T-helper 1 cell treated with Interleukin-12 subunit alpha and Interleukin-12 subunit beta and Interleukin-4 antibody, amounts not matched to agents 30 ng/mL and 1 ng/mL, for 36 hours (primary cell): ENCODE data around the gene RASGRP2. TPM values are rescaled to one million over a fixed set of nuclear protein-coding genes. Genes with fewer than 3 reads are reported as not detected.

ENCODE experiments used
- intact Hi-C: fragments of 100-400 bp; cut with micrococcal nuclease; formaldehyde crosslinking; loops from one replicate; pipeline ENCODE4 v1.15.1; 2024
- total RNA-seq: library from RNA; stranded (reverse); gene quantifications from 2 replicates; pipeline ENCODE4 v1.2.3, GENCODE V29; 2022

Gene RASGRP2
- total RNA-seq, 1 donor from 2014 or later, result 192 TPM

DNA sequence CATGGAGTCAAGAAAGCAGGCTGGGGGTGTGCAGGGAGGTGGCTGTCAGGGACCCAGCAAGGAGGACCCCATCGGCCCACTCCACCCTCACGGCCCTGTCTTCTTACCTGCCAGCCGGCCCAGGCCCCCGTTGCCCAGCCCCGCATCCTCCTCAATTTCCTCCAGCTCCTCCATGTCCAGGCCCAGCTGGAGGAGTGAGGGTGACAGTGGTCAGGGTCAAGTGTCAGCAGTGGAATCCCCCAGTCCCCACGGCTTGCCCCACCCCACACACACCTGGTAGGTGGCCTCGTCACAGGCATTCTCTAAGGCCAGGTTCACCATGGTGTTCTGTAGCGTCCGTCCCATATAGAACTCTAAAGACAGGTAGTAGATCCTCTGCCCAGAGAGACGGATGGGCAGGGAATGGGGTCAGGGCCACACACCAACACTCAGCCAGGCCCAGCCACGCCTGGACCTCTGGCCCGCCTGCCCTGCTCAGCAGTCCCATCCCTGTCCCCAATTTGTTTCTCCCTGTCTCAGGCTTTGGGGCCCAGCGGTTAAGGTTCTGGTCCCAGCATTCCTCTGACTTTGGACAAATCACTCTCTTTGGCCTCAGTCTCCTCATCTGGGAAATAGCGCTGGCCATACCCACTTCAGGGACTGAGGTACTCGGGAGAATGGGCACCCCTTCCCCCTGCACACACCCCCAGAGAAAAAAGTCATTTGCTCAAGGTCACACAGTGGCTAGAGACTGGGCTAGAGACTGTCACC, 14.6 kb upstream of the RASGRP2 start:
- intact Hi-C loops, result no loop called here

DNA sequence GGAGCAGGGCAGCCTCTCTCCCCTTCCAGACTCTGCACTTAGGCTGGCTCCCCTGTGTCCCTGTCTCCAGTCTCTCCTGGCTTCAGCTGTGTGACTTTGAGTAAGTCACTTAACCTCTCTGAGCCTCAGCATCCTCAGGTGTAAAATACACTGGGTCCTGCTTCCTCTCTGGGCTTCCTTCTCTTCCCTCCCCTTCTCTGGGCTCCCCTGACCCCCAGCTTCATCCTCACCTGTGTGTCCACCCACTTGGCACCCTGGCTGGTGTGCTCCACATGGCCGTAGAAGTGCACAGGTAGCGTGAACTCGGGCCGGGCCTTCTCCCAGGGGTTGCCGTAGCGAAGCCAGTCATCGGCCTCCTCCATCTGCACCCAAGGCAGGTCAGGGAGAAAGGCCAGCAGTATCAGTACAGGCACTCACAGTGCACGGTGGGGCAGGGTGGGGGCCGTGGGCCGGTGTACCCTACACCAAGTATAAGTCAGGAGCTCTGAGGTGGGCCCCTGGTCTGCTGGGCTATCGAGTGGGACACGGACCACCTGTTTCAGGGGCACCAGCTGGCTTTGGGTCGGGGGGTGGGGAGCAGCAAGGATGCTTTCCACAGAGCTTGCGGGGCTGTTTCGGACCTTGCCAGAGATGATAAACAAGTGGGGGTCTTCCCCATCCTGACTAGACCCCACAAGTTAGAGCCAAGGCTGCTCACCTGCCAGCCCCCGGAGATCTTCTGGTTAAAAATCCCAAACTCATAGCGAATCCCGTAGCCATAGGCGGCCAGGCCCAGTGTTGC, 13.8 kb upstream of the RASGRP2 start:
- intact Hi-C loops, result no loop called here

DNA sequence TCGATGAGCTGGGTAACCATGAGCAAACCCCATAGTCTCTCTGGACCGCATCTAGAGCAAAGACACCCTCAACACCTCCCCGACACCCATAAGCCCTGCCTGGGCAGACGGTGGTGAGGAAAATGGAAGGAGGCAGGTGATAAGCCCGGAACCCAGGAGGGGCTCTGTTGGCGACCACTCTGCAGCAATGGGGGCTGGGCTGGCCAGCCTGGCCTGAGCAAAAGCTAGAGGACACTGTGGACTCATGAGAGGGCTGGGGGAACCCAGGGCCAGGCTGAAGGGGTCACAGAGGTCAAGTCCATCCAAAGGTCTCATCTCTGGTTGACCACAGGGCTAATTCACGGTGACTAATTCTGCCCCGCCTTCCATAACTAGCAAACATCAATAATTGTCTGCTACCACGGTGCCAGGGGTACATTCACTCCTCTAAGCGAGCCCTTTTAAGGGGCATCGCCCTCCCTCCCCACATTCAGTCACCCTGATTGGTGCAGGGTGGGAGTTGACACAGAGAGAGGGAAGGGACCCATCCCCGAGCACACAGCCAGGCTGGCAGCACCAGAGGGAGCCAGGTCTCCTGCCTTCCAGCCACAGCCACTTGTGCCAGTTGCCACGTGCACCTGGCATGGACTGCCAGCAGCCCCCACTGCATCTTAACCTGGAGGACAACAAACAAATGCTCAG, 11.9 kb upstream of the RASGRP2 start:
- intact Hi-C loops, result no loop called here

DNA sequence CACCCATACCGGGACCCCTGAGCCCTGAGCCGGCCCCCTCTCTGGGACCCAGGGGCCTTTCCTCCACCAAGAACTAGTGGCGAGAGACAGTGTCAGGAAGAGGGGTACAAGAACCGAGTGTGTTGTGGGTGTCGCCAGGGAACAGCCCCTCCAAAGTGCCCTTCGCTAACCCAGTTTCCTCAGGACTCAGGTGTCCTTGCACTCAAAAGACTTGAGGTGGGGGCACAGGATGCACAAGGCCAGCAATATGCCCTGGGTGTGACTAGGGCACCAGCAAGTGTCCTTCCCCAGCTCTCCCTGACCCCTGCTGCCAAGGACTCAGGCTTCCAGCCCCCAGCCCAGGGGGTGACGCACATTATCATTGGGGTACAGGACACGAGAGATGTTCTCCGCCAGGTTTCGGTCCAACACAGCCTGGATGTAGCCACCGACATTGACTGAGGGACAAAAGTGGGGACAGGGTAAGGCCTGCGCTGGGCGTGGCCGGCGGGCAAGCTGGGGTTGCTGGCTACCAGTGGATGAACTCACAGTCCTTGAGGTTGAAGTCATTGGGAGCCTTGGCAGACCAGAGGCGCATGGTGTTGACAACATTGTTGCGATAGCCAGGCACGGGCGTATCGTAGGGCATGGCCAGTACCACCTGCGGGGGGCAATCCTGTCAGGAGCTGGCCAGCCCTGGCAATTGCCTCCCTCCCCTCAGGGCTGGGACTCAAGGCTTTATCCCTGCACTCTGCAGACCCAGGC, 11.1 kb upstream of the RASGRP2 start:
- intact Hi-C loops, result no loop called here

DNA sequence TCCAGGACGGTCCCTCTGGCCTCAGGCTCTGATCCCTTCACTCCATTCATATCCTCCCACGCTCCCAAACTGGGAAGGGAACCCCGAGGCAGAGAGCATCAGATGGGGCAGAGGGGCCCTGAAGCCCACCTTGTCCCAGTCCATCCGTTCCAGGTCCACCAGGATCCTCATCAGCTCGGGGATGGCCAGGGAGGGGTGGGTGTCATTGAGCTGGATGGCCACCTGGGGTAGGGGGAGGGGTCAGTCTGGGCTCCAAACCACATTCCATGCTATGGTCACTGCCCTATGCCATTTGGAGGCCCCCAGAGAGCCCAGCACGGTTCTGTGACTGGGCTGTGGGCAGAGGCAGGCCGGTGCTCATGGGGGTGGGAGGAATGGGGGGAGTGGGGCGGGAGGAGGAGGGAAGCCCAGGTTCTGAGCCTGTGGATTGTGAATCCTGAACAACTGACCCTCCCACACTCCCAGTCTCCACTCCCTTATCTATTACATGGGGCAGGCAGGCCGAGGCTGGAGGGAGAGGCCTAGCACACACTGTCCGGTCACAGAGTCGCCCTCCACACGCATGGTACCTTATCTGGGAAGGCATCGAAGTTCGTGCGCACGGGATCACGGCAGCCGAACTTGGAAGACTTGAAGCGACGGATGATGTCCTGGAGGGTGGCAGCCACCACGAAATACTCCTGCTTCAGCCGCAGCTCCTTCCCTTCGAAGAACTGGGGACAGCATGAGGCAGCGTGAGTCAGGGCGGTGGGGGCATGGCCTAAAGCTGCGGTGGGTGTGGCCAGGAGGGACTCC, 10.4 kb upstream of the RASGRP2 start:
- intact Hi-C loops, result no loop called here

DNA sequence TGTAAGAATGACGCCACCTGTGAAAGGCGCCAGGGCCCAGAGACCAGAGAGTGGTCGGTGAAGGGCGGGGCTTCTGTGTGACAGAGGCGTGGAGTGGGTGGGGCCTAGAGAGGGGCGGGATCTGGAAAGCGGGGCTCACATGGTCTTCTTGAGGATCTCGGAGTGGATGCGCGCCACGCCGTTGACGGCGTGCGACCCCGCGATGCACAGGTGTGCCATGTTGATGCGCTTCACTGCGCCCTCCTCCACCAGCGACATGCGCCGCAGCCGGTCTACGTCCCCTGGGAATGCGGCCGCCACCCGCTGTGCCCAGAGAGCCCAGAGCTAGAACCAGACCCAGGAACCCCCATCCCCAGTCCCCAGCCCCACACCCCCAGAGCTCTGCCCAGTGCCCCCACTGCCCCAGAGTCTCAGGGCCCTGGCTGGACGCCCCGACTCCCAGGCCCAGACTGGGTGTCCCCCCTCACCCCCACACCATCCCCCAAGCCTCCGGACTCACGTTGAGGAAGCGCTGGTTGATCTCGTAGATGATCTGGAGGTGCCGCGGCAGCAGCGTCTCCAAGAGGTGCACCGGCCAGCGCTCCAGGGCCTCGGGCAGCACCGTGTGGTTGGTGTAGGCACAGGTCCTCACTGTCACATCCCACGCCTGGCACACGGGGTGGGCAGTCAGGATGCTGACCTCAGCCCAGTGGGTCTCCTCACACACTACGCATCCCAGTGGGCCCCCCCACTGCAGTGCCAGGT, 9.6 kb upstream of the RASGRP2 start:
- intact Hi-C loops, result no loop called here

DNA sequence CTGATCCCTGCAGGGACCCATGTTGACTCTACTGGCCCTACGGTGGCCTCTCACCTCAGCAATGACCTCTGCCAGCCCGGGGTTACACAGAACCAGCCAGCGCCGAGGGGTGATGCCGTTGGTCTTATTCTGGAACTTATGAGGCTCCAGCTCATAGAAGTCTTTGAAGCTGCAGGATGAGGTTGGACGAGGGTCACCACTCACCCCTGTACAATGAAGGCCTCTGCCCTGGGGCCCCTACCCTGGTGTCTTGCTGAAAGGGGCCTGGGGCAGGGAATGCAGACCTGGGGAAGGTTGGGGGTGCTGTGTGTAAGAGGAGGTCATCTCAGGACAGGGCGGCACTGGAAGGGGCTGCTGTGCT, 9.1 kb upstream of the RASGRP2 start:
- intact Hi-C loops, result no loop called here

DNA sequence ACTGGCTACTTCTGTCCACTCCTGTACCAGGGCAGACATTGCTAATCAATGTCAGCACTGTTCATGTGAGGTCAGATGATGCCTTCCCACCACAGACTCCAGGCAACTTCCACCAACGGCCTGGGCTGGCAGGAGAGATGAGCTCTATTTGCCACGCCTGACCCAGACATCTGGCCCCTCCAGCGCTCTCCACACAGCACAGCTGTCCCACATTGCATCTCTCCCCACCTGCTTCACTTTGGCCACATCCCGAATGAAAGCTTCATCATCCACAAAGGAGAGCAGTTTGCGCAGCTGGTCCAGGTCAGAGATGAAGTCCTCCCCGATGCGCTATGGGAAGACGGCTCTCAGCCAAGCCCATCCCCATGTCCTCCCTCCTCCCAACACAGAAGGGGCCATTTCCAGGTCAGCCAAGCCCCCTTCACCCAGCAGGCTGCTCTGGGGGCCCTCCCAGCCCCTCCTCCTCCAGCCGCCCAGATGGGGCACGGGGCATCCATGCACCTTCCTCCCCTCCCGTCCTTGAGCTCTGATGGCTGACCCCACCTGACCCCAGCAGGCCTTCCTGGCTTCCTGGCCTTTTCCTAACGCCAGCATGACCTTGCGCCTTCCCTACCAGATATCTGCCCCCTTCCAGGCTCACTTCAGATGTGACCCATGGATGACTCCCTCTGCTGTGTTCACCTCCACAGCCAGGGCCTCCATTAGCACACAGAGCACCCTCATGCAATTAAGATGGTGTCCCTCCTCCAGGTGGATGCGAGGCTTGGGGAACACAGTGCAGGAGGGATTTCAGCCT, 8.4 kb upstream of the RASGRP2 start:
- intact Hi-C loops, result no loop called here

DNA sequence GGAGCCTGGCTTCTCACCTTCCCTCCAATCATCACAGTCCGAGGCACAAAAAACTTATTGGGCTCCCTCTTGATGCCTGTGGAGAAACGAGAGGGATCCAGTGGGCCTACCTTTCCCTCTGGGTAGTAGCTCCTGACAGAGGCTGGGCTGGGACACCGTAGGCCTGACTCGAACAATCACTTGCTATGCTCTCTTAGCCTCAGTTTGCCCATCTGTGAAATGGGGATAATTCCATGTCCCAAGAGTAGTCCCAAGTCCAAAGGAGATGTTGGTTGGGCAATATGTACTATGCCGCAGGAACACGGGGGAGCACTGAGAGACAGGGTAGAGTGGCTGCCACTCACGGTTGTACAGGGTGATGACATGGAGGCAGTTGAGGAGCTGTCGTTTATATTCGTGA, 7.6 kb upstream of the RASGRP2 start:
- intact Hi-C loops, result no loop called here

DNA sequence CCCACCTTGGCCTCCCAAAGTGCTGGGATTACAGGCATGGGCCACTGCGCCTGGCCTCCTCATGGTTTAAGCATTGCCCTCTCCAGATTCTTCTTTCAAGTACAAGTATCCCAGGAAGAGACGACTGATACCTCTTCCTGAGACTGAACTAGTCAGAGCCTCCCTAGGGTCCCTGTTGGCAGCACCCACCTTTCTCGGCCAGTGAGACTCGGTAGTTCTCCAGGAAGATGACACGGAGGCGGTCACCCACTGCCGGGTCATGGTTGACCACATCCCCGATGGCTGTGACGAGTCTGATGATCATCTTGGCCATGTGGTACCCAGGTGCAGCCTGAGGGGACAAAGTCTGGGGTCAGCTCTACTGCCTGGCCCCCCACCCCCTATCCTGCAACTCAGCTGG, 7.2 kb upstream of the RASGRP2 start:
- intact Hi-C loops, result no loop called here

DNA sequence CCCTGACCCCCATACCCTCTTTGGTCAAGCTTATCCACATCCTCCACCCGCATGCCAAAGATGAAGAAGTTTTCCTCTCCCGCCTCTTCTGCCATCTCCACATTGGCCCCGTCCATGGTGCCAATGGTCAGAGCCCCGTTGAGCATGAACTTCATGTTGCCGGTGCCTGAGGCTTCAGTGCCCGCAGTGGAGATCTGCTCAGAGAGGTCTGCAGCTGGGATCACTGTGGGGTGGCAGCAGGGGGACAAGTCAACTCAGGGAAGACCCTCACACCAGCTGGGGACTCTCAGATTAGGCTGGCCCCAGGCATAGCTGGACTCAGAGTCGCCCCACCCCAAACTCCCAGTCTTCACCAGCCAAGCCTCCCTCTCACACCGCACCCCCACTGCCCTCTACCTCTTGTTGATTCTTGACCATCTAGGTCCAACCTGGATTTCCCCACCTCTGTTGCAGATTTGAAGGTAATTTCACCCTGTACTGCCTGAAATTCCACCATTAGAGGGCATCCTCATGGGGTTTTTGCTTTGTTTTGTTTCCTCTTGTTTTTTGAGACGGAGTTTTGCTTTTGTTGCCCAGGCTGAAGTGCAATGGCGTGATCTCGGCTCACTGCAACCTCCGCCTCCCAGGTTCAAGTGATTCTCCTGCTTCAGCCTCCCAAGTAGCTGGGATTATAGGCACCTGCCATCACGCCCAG, 6.6 kb upstream of the RASGRP2 start:
- intact Hi-C loops, result no loop called here

DNA sequence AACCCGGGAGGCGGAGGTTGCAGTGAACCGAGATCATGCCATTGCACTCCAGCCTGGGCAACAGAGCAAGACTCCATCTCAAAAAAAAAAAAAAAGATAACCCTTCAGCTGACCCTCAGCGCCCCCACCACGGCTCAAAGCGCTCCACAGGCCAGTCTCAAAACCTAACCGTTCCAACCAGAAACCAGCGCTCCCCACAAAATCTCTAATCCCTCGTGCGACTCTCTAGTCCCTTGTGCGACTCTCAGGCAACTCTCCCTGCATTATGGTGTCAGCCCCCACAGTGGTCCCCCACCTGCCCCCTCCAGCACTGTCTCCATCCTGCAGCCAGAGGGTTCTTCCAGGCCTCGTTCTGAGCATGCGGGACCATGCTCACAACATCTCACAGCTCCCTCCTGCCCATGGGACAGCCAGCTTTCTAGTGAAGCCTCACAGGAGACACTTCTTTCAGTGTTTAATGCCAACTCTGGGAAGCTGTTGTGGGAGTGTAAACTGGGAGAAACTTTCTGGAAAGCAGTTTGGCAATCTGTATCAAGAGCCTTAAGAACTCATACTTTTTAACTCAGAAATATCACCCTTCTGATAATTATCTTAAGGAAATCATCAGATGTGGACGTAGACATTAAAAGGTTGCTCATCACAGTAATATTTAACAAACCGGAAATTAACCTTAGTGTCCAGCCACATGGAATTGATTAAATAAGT, 4.2 kb upstream of the RASGRP2 start:
- intact Hi-C loops, result no loop called here

DNA sequence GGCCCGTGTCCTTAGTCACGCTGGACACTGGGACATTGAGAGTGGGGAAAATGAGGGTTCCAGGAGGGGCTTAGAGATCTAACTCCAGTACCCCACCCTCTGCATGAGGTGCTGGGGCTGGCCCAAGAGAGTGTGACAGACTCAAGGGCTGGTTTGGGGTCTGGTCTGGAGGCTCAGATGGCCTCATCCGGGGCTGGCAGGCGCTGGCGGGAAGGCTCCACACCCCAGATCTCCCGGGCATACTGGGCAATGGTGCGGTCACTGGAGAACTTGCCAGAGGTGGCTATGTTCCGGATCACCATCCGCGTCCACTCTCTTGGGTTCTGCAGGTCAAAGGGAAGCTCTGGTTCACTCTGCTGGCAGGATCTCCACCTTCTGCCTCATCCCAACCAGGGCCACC, 2.5 kb upstream of the RASGRP2 start:
- intact Hi-C loops, result no loop called here

DNA sequence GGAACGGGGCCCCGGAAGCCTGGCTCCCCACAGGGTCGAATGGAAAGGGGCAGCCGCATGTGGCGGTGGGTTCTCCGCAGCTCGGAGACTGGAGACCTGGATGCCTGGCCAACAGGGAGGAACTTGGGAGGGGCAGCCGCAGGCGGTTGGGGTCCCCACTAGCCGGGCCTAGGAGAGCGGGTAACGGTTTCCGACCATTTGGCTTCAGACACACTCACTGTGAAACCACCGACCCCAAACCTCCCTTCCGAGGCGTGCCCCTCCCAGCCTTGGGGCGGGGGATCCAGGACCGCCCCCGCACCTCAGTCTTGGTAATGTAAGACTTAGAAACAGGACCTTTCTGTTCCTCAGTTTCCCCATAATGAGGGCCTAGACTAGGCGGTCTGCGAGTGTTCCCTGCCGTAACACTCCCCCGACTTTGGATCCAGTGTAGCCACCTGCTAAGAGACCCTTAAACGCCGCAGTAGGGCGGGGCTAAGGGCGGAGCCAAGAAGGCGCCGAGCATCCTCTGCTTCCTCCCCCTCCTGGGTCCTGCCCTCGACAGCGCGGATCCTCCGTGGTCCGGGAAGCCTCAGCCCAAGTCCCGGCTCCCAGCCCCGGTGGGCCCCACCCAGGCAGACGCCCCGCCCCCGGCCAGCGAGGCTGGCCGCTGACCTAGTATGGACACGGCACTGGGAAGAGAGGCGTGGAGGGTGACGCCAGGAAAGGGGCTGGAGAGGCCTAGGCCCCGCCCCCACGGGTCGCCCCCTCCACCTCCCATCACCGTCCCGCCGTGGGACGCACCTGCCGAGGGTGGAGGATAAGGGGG, 1.8 kb upstream of the RASGRP2 start:
- intact Hi-C loops, result loop anchor here (1.0 to 2.0 kb wide), 6 partner anchors 19 to 428 kb away; partner anchors contain the start of genes MAP4K2, MEN1, NRXN2 and TRMT112

DNA sequence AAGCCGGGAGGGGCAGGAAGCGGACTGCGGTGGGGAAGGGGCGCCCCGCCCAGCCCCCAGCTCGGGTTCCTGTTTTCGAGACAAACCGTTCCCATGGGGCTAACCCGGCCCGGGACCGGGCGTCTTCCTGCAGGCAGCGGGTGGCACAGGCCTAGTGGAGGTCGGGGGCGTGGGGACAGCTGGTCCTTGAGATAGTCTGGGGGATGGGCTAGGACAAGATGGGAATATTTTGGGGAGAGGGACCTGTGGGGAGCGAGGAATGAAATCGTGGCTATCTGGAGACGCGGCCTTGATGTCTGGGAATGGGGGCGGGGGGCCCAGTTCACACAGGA, 1.2 kb upstream of the RASGRP2 start:
- intact Hi-C loops, result loop anchor here (1.0 to 2.0 kb wide), 6 partner anchors 19 to 428 kb away; partner anchors contain the start of genes MAP4K2, MEN1, NRXN2 and TRMT112

DNA sequence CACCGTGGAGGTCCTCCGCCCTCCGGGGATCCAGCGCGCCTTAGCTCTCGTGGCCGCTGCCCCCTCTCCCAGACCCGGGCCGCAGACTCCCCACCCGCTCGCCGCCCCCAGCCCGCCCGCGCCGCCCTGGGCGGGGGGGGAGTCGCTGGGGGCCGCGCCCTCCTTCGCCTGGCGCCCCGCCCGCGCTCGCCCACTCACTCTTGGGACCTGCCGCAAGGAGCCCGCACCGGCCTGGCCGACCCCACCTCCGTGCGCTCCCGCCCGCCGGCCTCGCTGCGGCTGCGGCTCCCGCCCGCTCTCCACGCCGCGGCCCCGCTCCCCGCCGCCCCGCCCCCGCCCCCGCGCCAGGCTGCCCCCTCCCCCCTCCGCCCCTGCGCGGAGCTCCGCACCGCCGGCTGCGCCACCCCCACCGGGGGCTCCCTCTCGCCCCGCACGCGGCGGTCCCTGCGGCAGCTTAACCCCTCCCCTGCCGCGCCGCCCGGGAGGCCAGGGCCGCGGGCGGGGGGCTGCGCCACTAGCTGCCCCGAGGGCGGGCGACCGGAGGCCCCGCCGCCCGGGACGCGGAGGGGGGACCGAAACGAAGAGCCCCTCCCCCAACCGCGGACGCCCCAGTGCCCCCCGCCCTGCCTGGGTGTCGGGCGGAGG, 724 bp upstream of the RASGRP2 start:
- intact Hi-C loops, result loop anchor here (1.0 to 2.0 kb wide), 7 partner anchors 20 to 427 kb away; partner anchors contain the start of genes MAP4K2, MEN1, NRXN2 and TRMT112
